GM23338 (cell line): ENCODE measurements around the gene ZC3H13. TPM values are rescaled to one million over a fixed set of nuclear protein-coding genes. Genes with fewer than 3 reads are reported as not detected.

Experiments
- ATAC-seq: fragments of 200-7000 bp; cut with Tn5 transposase; 3 replicates; pipeline ENCODE4 v1.9.1; 2020
- DNase-seq: peaks from one replicate; pipeline ENCODE4 v3.0.0-alpha.2; 2015; ENCODE audit warnings: low spot score
- H2AFZ ChIP-seq: fragments of 200-600 bp; sonication (generic); 2 replicates; pipeline ENCODE4 v1.8.0; 2016; ENCODE audit warnings: antibody characterized with exemption, mild to moderate bottlenecking, moderate library complexity
- H3F3A ChIP-seq: fragments of 200-600 bp; sonication (generic); replicated peaks from 2 replicates; pipeline ENCODE4 v1.8.0; 2017; ENCODE audit warnings: antibody characterized with exemption, mixed run types, low read depth
- H3K27ac ChIP-seq: fragments of 200-600 bp; sonication (generic); 2 replicates; pipeline ENCODE4 v1.6.1; 2016; ENCODE audit warnings: low read depth
- H3K27me3 ChIP-seq: fragments of 200-600 bp; sonication (generic); 2 replicates; pipeline ENCODE4 v1.8.0; 2016; ENCODE audit warnings: mild to moderate bottlenecking, mixed run types, moderate library complexity; ENCODE audit not compliant: insufficient read depth
- H3K36me3 ChIP-seq: fragments of 200-600 bp; sonication (generic); 2 replicates; pipeline ENCODE4 v1.8.0; 2016; ENCODE audit warnings: mild to moderate bottlenecking; ENCODE audit not compliant: insufficient read depth
- H3K4me1 ChIP-seq: fragments of 200-600 bp; sonication (generic); 2 replicates; pipeline ENCODE4 v1.8.0; 2016; ENCODE audit warnings: mild to moderate bottlenecking, moderate library complexity; ENCODE audit not compliant: insufficient read depth
- H3K4me2 ChIP-seq: fragments of 200-600 bp; sonication (generic); 2 replicates; pipeline ENCODE4 v1.7.1; 2017; ENCODE audit warnings: mixed run types
- H3K4me3 ChIP-seq: fragments of 200-600 bp; sonication (generic); 2 replicates; pipeline ENCODE4 v1.6.1; 2016; ENCODE audit warnings: mixed run types
- H3K79me2 ChIP-seq: fragments of 200-600 bp; sonication (generic); replicated peaks from 2 replicates; pipeline ENCODE4 v1.8.0; 2017; ENCODE audit warnings: mild to moderate bottlenecking; ENCODE audit not compliant: insufficient read depth
- H3K9me2 ChIP-seq: fragments of 200-600 bp; sonication (generic); 2 replicates; pipeline ENCODE4 v1.8.0; 2017; ENCODE audit not compliant: insufficient read depth
- H4K20me1 ChIP-seq: fragments of 200-600 bp; sonication (generic); replicated peaks from 2 replicates; pipeline ENCODE4 v1.8.0; 2017; ENCODE audit warnings: mild to moderate bottlenecking; ENCODE audit not compliant: insufficient read depth
- H3K27ac Mint-ChIP-seq: 2 replicates; pipeline ENCODE4 v1.8.0; 2020; ENCODE audit warnings: inconsistent platforms, mild to moderate bottlenecking, moderate library complexity, mixed read lengths
- H3K27me3 Mint-ChIP-seq: 3 replicates; pipeline ENCODE4 v1.8.0; 2022; ENCODE audit warnings: low read depth, mild to moderate bottlenecking, moderate library complexity, mixed read lengths, inconsistent platforms; ENCODE audit not compliant: insufficient read depth, poor library complexity
- H3K36me3 Mint-ChIP-seq: 3 replicates; pipeline ENCODE4 v1.8.0; 2021; ENCODE audit warnings: low read depth, mild to moderate bottlenecking, inconsistent platforms, moderate library complexity, mixed read lengths
- H3K4me1 Mint-ChIP-seq: 3 replicates; pipeline ENCODE4 v1.8.0; 2020; ENCODE audit warnings: mild to moderate bottlenecking, inconsistent platforms, mixed read lengths
- H3K4me3 Mint-ChIP-seq: 3 replicates; pipeline ENCODE4 v1.8.0; 2021; ENCODE audit warnings: moderate library complexity, mild to moderate bottlenecking, inconsistent platforms, mixed read lengths
- H3K9me3 Mint-ChIP-seq: 3 replicates; pipeline ENCODE4 v1.8.0; 2020; ENCODE audit warnings: moderate library complexity, mild to moderate bottlenecking, inconsistent platforms, mixed read lengths
- CREB1 ChIP-seq: fragments of 250-450 bp; sonication (Bioruptor Pico); IDR thresholded peaks from 2 replicates; pipeline ENCODE4 v1.5.0; 2020; ENCODE audit warnings: low read depth, mild to moderate bottlenecking, moderate library complexity
- CTCF ChIP-seq, 2 experiments: fragments of 200-600 bp in 1 of 2; sonication (generic) in 1 of 2; conservative IDR thresholded peaks; 2 replicates each; pipeline versions ENCODE4 v1.5.1 to v1.6.1; 2016 to 2017; ENCODE audit warnings: antibody characterized with exemption in 2 of 2, low read depth in 2 of 2, mild to moderate bottlenecking in 2 of 2, moderate library complexity in 1 of 2
- EZH2phosphoT487 ChIP-seq: fragments of 200-600 bp; sonication (generic); IDR thresholded peaks from one replicate; pipeline ENCODE4 v1.8.1; 2018; ENCODE audit warnings: antibody characterized with exemption; ENCODE audit not compliant: unreplicated experiment
- NANOG ChIP-seq: IDR thresholded peaks from 2 replicates; pipeline ENCODE4 v1.6.1; 2016; ENCODE audit warnings: antibody characterized with exemption, borderline replicate concordance
- POLR2AphosphoS5 ChIP-seq: IDR thresholded peaks from 2 replicates; pipeline ENCODE4 v1.6.1; 2016; ENCODE audit warnings: antibody characterized with exemption, low read depth
- STAT1 ChIP-seq: IDR thresholded peaks from one replicate; pipeline ENCODE4 v1.6.1; 2016; ENCODE audit warnings: antibody characterized with exemption; ENCODE audit not compliant: unreplicated experiment
- ZNF462 ChIP-seq: fragments of 250-450 bp; sonication (Bioruptor Pico); IDR thresholded peaks from 2 replicates; pipeline ENCODE4 v1.5.0; 2020; ENCODE audit warnings: mild to moderate bottlenecking, moderate library complexity
- polyA plus RNA-seq: library from polyadenylated mRNA; unstranded; fragments of >200 nt; fragmentation: Nextera tagmentation; extraction: Ambion mirVana; gene quantifications from 2 replicates; pipeline ENCODE4 v1.2.1, GENCODE V29; 2016
- total RNA-seq: library from RNA; depleted of rRNA; stranded (reverse); fragments of >200 nt; shearing (Covaris generic); gene quantifications from 2 replicates; pipeline ENCODE4 v1.2.3, GENCODE V29; 2014

Gene ZC3H13
- total and polyA plus RNA-seq, 2 experiments from 2014 or later, result 39.6 to 125 TPM

- TF ChIP-seq NANOG, result no peak
- TF ChIP-seq STAT1, result no peak
- no peak for TF ChIP-seq ZNF462 (CRISPR knock-in tag)
- no peak for TF ChIP-seq CREB1 (CRISPR knock-in tag)
- TF ChIP-seq POLR2AphosphoS5, result no peak
Observed at GRCh38 chr13:45975337-45975736, 77.2 kb downstream of the ZC3H13 start (continued).

- Mint-ChIP-seq H3K4me3 (no peak overlapping the region), H3K36me3 (peaks cover 53% of the 10 kb centered on the region)
- no peaks in the 10 kb centered on the region for H3K9me2 ChIP-seq
- TF ChIP-seq EZH2phosphoT487 (no peak), STAT1 (no peak), POLR2AphosphoS5 (no peak), NANOG (no peak), ZNF462 (CRISPR knock-in tag) (no peak), CTCF (conservative IDR thresholded peaks at IDR 0.05; ENCODE audit: low read depth in 2 of 2) (no peak)
Observed at GRCh38 chr13:45974500-45974899, 78.0 kb downstream of the ZC3H13 start.

More at GRCh38 chr13:45974500-45974899, 78.0 kb downstream of the ZC3H13 start:
- Mint-ChIP-seq H3K27me3 (peaks cover 4% of the 10 kb centered on the region), H3K27ac (no peak overlapping the region), H3K9me3 (no peaks in the 10 kb centered on the region), H3K4me1 (peaks cover 4% of the 10 kb centered on the region; the same call in 2 of the 3 replicates)
- DNase-seq, result no peak
- no peaks in the 10 kb centered on the region for H3K4me1 ChIP-seq
- no peak overlapping the region for H2AFZ ChIP-seq
- no peaks in the 10 kb centered on the region for H4K20me1 ChIP-seq
- no peaks in the 10 kb centered on the region for H3F3A ChIP-seq
- peaks cover 40% of the 10 kb centered on the region for H3K36me3 ChIP-seq
- no peaks in the 10 kb centered on the region for H3K27me3 ChIP-seq
- no peak overlapping the region for H3K4me2 ChIP-seq
- ATAC-seq, result no peak
- H3K79me2 ChIP-seq, result no peaks in the 10 kb centered on the region
- H3K4me3 ChIP-seq, result no peak overlapping the region
- no peak overlapping the region for H3K27ac ChIP-seq
